ENCODE data around the gene ATMIN.

GRCh38 chr16:81070979-81071378 lies 35.3 kb downstream of the ATMIN start:
- TF ChIP-seq CTCF (IDR thresholded peaks at IDR 0.05; ENCODE audit: borderline replicate concordance, extremely low read depth, low read length, poor library complexity, severe bottlenecking) = no peak
- no peak for TF ChIP-seq EZH2 (IDR thresholded peaks at IDR 0.05; ENCODE audit: borderline replicate concordance, low read depth, low read length, severe bottlenecking)
